Medulla oblongata (tissue), 1 donor: ENCODE measurements around the gene KRTAP4-7.
"Not testable (repeated sequence)": the region's sequence is repeated elsewhere in the genome, so short reads cannot be mapped to it uniquely, and the experiment has no call there.

ENCODE experiments used
- DNase-seq: peaks from one replicate; pipeline ENCODE4 v3.0.0-alpha.2; 2015; ENCODE audit errors: extremely low spot score

Gene KRTAP4-7

GRCh38 chr17:41065016-41065689 is 18.8 kb upstream of the KRTAP4-7 start:
- not testable (repeated sequence) for DNase-seq

DNA sequence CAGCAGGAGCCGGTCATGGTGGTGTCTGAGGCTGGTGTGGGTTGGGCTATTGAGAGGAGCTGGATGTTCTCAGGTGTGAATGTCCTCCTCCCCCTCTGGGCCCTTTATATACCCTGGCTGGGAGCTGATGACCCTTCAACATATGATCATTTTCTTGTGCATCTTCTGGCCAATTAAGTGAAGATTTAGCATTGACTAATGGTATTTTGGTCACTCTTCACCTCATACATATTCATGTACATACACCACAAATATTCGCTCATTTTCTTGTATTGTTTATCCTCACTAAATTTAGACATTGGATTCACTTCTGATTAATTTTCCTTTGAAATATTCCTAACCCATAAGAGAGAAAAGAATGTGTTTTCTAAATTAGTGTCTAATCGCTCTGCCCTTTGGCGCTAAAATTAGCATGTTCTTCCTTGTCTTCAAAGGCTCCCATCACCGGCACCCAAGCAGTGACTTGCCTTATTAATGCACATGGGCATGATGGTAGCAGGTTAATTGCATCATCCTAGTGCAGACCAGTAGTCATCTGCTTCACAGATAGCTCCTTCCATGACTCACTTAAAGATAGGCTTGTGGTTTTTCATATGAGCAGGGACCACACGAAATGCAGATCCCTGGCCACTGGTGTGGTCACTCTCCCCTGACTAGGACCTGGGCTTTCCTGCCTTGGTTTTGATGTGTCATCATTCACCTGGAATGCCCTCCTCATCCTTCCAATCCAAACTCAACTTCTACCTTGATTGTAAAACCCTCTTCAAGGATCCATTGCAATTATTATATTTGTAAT is 17.9 kb upstream of the KRTAP4-7 start, which contains the start of gene KRTAP2-4:
KRTAP2-4 (minus strand) TSS at position 51 of the 796 bp plus-strand sequence; CDS start at position 17, 34 bp downstream.
- DNase-seq = no peak

DNA sequence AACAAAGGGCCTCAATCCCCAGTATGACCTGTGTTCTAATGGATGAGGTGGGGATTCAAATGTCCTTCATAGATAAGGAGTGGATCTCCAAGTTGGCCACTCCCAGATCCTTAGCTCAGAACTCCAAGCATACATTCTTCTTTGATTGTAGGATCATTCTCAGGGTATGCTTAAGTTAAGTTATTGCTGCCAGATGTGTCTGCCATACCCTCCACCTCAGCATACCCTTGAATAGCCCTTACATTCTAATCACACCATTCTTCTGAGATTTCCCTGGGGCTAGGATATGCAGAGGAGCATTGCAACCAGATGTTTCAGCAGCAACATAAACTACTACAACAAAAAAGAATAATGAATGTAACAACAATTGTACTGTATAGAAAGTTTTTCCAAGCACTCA is 16.7 kb upstream of the KRTAP4-7 start:
- no peak for DNase-seq

- DNase-seq = no peak
These were observed 14.9 kb upstream of the KRTAP4-7 start for GRCh38 chr17:41069031-41069430.

DNA sequence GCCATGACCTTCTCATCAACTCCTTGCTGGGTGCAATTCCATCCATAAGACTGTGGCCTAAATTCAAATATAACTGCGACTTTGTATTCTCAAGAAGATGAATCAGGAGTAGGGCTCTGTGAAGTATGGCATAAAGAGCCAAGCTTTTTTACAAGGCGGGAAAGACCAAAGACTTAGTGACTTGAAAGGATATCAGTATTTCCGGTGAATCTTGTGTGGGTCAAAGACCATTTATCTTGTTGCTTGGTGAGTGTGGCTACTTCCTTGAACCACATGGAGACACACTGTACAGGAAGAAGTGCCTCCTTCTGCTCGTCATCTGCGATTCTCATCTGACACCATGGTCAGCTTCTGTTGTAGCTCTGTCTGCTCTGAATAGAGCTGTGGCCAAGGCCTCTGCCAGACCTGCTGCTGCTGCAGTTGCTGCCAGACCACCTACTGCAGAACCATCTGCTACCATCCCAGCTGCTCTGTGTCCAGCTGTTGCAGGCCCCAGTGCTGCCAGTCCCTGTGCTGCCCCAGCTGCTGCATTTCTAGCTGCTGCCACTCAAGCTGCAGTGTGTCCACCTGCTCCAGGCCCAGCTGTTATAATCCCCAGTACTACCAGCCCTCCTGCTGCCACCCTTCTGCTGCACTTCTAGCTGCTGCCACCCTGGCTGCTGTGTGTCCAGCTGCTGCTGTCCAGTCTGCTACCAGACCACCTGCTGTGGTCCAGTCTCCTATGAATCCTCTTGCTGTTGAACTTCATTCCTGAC is 12.2 kb upstream of the KRTAP4-7 start:
- DNase-seq = no peak

GRCh38 chr17:41073676-41074075 is 10.3 kb upstream of the KRTAP4-7 start:
- no peak for DNase-seq

DNA sequence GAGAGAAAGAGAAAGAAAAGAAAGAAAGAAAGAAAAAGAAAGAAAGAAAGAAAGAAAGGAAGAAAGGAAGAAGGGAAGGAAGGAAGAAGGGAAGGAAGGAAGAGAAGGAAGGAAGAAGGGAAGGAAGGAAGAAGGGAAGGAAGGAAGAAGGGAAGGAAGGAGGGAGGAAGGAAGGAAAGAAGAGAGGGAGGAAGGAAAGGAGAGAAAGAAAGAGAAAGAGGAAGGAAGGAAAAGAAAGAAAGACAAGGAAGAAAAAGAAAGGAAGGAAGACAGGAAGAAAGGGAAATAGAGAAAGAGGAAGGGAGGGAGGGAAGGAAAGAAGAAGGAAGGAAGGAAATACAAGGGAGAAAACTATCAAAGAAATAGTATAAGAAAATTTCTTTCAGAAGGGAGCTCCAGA is 7.2 kb upstream of the KRTAP4-7 start:
- DNase-seq = no peak

GRCh38 chr17:41082626-41083025 is 1.3 kb upstream of the KRTAP4-7 start:
- no peak for DNase-seq

DNA sequence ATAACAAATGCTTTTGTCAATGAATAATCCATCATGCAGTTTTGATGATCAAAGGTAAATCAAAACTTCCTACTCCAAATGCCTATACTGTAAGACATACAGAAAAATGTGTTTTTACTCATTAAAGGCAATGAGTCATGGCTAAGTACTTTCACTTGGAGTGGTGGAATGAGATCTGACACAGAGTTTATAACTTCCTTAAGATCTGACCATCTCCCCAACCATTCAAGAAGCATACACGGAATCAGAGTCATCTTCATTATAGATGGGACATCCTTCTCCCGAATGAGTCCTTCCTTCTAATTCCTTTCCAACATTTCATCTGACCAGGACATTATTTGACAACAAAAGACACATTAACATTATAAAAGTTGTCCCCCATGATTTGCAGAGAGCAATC is 523 bp upstream of the KRTAP4-7 start:
- not testable (repeated sequence) for DNase-seq

- not testable (repeated sequence) for DNase-seq
These were observed 4.9 kb downstream of the KRTAP4-7 start for GRCh38 chr17:41088760-41089352.

DNA sequence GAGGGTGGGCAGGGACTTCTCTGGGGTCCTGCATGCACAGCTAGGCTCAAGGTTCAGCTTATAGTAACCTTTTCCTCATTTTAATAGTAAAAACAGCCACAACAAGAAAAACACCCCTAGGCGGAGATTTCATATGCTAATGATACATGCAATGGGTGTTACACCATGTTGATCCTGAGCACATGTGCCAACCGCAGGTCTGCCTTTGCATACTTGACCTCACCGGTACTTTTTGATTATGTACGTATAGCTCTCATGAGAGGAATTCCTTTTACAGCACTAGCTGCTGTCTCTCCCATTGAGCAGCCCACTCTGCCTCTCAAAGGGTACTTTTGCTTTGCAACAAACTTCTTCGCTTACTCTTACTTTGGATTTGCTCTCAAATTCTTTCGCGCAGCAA is 12.1 kb downstream of the KRTAP4-7 start:
- no peak for DNase-seq

- DNase-seq = no peak
These were observed 14.1 kb downstream of the KRTAP4-7 start, which contains the start of gene KRTAP4-8 for GRCh38 chr17:41098042-41098441. Gene KRTAP4-8, minus strand, starts transcription at chr17:41098142. Its CDS starts 58 bp downstream, at chr17:41098084.

DNA sequence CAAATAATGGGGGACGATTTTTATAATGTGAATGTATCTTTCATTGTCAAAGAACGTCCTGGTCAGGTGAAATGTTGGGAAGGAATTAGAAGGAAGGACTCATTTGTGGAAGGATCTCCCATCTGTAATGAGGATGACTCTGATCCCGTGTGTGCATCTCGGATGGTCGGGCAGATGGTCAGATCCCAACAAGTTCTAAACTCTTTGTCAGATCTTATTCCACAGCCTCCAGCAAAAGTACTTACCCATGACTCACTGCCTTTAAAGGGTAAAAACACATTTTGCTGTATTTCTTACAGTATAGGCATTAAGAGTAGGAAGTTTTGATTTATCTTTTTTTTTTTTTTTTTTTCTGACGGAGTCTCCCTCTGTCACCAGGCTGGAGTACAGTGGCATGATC is 14.5 kb downstream of the KRTAP4-7 start:
- no peak for DNase-seq

DNA sequence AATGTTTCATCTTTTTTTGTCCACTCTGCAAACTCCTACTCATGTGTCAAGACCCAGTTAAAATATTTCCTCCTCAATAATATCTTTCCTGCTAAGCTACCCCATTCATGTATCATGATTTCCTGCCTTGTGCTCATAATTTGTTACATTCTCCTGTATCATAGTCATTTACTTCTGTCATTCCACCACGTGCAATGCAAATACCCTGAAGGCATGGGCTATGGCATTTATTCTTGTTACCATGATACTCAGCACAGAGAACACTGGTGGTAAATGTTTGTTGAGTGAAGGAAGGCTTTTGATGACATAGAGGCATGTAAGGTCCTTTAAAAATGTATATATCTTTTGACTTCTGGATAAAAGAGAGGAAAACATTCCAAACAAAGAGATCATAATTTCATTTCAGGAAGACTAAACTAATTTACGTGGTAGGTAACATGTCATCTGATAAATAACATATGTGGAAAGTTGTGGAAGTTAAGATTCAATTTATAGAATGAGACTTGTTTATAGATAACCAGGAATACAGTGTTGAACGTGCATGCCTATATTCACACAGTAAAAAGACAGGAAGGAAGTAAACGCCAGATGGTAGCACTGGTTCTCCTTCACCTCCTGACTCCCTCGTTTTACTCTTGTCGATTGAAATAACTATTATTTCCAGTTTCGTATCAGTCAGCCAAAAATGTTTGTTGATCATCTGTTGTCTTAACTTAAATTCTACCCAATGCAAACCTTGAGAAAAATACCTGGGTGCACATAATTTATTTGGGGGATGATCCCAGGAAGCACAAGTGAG is 15.9 kb downstream of the KRTAP4-7 start:
- DNase-seq = not testable (repeated sequence)

GRCh38 chr17:41101586-41102259 is 17.8 kb downstream of the KRTAP4-7 start, which contains the start of gene KRTAP4-16:
Gene KRTAP4-16, minus strand, starts transcription at chr17:41102209. Its CDS starts 0 bp downstream, at chr17:41102209.
- DNase-seq = no peak

DNA sequence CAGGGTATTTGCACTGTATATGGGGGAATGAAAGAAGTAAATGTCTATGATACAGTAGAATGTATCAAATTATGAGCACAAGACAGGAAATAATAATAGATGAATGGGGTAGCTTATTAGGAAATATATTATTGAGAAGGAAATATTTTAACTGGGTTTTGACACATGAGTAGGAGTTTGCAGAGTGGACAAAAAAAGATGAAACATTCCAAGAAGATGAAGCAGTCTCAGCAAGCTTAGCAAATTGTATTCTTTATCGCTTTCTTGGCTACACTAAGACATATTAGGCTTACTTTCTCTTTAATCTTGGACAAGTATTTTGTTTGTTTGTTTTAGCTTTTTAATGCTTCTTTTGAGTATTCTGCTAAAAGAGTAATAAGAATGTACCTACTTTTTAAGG is 19.9 kb downstream of the KRTAP4-7 start:
- no peak for DNase-seq

- DNase-seq = not testable (repeated sequence)
These were observed 20.6 kb downstream of the KRTAP4-7 start for GRCh38 chr17:41104386-41105038.

DNA sequence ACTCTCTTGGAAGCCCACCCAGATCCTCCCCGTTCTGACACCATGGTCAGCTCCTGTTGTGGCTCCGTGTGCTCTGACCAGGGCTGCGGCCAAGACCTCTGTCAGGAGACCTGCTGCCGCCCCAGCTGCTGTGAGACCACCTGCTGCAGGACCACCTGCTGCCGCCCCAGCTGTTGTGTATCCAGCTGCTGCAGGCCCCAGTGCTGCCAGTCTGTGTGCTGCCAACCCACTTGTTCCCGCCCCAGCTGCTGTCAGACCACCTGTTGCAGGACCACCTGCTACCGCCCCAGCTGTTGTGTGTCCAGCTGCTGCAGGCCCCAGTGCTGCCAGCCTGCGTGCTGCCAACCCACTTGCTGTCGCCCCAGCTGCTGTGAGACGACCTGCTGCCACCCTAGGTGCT is 21.4 kb downstream of the KRTAP4-7 start, which contains the start of gene KRTAP4-9:
KRTAP4-9 (plus strand) TSS at position 43 of the 400 bp plus-strand sequence; CDS start at position 43, 0 bp downstream.
- DNase-seq = not testable (repeated sequence)

DNA sequence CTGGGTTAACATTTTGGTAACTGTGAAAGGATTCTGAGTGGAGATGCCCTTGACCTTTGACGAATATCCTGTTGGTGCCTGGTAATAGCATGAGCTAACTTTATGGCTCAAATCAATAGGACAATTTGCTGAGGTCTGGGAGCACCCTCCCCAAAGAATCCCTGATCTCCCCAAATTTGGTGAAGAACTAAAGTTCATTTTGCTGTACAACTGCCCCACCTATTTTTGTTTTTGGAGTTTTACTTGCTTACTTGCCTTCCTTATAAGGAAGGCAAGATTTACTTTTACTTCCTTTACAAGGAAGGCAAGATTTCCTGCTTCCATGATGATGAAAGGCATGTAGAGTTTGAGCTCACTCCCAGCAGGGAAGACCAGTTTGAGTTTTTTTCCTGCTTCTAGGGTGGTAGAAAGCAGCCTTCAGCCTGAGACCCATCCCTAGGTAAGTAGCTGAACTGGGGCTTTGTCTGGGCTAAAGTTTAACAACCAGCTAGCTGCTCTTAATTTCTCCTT is 24.0 kb downstream of the KRTAP4-7 start:
- DNase-seq = no peak
